ENCODE results near the gene PKD1L1. TPM values are rescaled to one million over a fixed set of nuclear protein-coding genes. Genes with fewer than 3 reads are reported as not detected.

Gene PKD1L1, protein sequence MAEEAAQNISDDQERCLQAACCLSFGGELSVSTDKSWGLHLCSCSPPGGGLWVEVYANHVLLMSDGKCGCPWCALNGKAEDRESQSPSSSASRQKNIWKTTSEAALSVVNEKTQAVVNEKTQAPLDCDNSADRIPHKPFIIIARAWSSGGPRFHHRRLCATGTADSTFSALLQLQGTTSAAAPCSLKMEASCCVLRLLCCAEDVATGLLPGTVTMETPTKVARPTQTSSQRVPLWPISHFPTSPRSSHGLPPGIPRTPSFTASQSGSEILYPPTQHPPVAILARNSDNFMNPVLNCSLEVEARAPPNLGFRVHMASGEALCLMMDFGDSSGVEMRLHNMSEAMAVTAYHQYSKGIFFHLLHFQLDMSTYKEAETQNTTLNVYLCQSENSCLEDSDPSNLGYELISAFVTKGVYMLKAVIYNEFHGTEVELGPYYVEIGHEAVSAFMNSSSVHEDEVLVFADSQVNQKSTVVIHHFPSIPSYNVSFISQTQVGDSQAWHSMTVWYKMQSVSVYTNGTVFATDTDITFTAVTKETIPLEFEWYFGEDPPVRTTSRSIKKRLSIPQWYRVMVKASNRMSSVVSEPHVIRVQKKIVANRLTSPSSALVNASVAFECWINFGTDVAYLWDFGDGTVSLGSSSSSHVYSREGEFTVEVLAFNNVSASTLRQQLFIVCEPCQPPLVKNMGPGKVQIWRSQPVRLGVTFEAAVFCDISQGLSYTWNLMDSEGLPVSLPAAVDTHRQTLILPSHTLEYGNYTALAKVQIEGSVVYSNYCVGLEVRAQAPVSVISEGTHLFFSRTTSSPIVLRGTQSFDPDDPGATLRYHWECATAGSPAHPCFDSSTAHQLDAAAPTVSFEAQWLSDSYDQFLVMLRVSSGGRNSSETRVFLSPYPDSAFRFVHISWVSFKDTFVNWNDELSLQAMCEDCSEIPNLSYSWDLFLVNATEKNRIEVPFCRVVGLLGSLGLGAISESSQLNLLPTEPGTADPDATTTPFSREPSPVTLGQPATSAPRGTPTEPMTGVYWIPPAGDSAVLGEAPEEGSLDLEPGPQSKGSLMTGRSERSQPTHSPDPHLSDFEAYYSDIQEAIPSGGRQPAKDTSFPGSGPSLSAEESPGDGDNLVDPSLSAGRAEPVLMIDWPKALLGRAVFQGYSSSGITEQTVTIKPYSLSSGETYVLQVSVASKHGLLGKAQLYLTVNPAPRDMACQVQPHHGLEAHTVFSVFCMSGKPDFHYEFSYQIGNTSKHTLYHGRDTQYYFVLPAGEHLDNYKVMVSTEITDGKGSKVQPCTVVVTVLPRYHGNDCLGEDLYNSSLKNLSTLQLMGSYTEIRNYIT (N-terminal part only)
- 0.17 and 0.67 TPM in 2 replicates for total RNA-seq (ENCODE audit: low replicate concordance)
- long read RNA-seq: 0 reads

DNA sequence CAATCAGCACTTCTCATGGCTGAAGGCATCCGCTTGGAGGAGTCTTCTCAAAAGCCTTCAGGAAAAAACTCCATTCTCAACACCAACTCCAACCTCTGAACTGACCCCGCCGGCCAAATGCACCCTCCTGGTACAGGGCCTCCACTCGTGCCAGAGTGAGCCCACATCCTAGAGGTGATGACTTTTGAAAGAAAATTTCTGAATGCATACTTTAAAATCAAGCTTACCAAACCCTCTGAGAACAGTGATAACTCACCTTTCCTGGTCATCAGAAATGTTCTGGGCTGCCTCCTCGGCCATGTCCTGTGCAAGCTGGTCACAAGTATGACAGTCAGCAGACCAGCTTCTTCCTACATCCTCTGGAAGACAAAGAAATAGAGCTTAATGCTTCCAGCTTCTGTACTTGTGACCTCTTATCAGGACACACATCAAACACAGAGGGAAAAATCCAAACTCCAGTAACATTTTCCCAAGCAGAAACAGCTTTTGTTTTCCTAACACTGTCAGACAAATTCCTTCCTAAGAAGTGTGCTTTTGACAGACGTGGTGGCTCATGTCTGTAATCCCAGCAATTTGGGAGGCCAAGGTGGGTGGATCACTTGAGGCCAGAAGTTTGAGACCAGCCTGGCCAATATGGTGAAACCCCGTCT, at the start of gene PKD1L1:
Gene PKD1L1 (minus strand): TSS at position 326 of the 650 bp plus-strand sequence. CDS start 26 bp downstream, at position 300.
- H3K36me3 Mint-ChIP-seq: no peaks in the 10 kb centered on the region
- peaks cover 34% of the 10 kb centered on the region for H3K4me1 Mint-ChIP-seq (ENCODE audit: unreplicated experiment)
- no peaks in the 10 kb centered on the region for H3K27me3 Mint-ChIP-seq
- H3K9me3 Mint-ChIP-seq: no peaks in the 10 kb centered on the region
- peak within 1 kb of the TSS; percentile 21 for H3K27ac Mint-ChIP-seq
- DNase-seq (ENCODE audit: extremely low spot score, unreplicated experiment): no peak
- TF ChIP-seq, protein P1, sequence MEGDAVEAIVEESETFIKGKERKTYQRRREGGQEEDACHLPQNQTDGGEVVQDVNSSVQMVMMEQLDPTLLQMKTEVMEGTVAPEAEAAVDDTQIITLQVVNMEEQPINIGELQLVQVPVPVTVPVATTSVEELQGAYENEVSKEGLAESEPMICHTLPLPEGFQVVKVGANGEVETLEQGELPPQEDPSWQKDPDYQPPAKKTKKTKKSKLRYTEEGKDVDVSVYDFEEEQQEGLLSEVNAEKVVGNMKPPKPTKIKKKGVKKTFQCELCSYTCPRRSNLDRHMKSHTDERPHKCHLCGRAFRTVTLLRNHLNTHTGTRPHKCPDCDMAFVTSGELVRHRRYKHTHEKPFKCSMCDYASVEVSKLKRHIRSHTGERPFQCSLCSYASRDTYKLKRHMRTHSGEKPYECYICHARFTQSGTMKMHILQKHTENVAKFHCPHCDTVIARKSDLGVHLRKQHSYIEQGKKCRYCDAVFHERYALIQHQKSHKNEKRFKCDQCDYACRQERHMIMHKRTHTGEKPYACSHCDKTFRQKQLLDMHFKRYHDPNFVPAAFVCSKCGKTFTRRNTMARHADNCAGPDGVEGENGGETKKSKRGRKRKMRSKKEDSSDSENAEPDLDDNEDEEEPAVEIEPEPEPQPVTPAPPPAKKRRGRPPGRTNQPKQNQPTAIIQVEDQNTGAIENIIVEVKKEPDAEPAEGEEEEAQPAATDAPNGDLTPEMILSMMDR (conservative IDR thresholded peaks at IDR 0.05): no peak
- no peak within 1 kb of the TSS for H3K4me3 Mint-ChIP-seq

- no peak for DNase-seq (ENCODE audit: extremely low spot score, unreplicated experiment)
- TF ChIP-seq, protein P1 (conservative IDR thresholded peaks at IDR 0.05): no peak
- Mint-ChIP-seq H3K36me3 (peaks cover 4% of the 10 kb centered on the region), H3K4me1 (ENCODE audit: unreplicated experiment) (peaks cover 28% of the 10 kb centered on the region), H3K4me3 (peak overlapping the region; percentile 89), H3K27ac (peak overlapping the region; percentile 63), H3K9me3 (peaks cover 6% of the 10 kb centered on the region), H3K27me3 (peaks cover 5% of the 10 kb centered on the region)
Measured at GRCh38 chr7:47992446-47992845, 44.2 kb upstream of the PKD1L1 start.

- peaks cover 4% of the 10 kb centered on the region for H3K36me3 Mint-ChIP-seq
- peak overlapping the region; percentile 63 for H3K27ac Mint-ChIP-seq
- peak; percentile 75 for DNase-seq (ENCODE audit: extremely low spot score, unreplicated experiment)
- peaks cover 6% of the 10 kb centered on the region for H3K9me3 Mint-ChIP-seq
- H3K4me3 Mint-ChIP-seq: peak overlapping the region; percentile 89
- TF ChIP-seq, protein P1 (conservative IDR thresholded peaks at IDR 0.05): peak; percentile 71
- peaks cover 5% of the 10 kb centered on the region for H3K27me3 Mint-ChIP-seq
- H3K4me1 Mint-ChIP-seq (ENCODE audit: unreplicated experiment): peaks cover 28% of the 10 kb centered on the region
Measured at GRCh38 chr7:47991741-47992311, 43.6 kb upstream of the PKD1L1 start.

DNA sequence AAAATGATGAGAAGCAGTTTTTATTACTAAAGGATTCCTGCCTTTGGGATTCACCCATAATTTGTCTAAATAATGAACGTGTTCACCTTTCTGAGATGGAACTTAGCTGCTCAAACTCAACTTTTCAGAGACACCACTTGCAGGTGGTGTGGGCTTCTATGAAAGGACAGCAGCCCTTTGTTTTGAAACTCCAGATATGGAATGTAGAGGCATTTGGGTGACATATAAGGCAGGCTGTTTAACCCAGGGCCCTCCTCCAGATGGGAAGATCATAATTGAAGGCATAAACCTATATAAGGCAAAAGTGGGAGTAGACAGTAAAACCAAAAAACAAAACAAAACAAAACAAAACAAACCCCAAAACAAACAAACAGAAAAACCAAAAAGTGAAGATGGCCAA, 43.0 kb upstream of the PKD1L1 start:
- Mint-ChIP-seq H3K9me3 (peaks cover 6% of the 10 kb centered on the region), H3K27ac (peak overlapping the region; percentile 63), H3K36me3 (peaks cover 4% of the 10 kb centered on the region), H3K4me3 (peak overlapping the region; percentile 89), H3K4me1 (ENCODE audit: unreplicated experiment) (peaks cover 28% of the 10 kb centered on the region), H3K27me3 (peaks cover 5% of the 10 kb centered on the region)
- DNase-seq (ENCODE audit: extremely low spot score, unreplicated experiment): no peak
- TF ChIP-seq, protein P1 (conservative IDR thresholded peaks at IDR 0.05): no peak

All from type B pancreatic cell (in vitro differentiated cells).